Ovary (tissue), 3 donors: ENCODE measurements around the gene CFAP61.

ENCODE experiments used
- CTCF ChIP-seq, 3 donors: fragments of 450-650 bp in 2 of 3; fragments of 200-600 bp in 1 of 3; IDR thresholded peaks; one replicate each; pipeline versions ENCODE4 v1.5.1 to v1.8.0; 2016 to 2022; ENCODE audit warnings: antibody characterized with exemption in 3 of 3, mild to moderate bottlenecking in 1 of 3
- EP300 ChIP-seq: sonication (generic); formaldehyde crosslinking; IDR thresholded peaks from one replicate; pipeline ENCODE4 v1.6.1; 2017; ENCODE audit warnings: antibody characterized with exemption
- POLR2A ChIP-seq: fragments of 450-650 bp; IDR thresholded peaks from one replicate; pipeline ENCODE4 v1.6.1; 2017; ENCODE audit warnings: antibody characterized with exemption, mild to moderate bottlenecking, moderate library complexity
- donor health status: DM: no; HTN: no; CAD: no.

GRCh38 chr20:20341371-20341770 lies 289.0 kb downstream of the CFAP61 start:
- TF ChIP-seq CTCF (IDR thresholded peaks at IDR 0.05) (no peak), EP300 (no peak), POLR2A (no peak)
